GM12891 (cell line): Measurements from ENCODE around the gene PHYHD1.

ENCODE experiments used
- POLR2A ChIP-seq: IDR thresholded peaks from 2 replicates; pipeline ENCODE4 v1.6.1; 2011; ENCODE audit warnings: low read depth, low read length, control low read depth
- POLR2AphosphoS5 ChIP-seq: IDR thresholded peaks from 2 replicates; pipeline ENCODE4 v1.6.1; 2011; ENCODE audit warnings: low read depth, low read length, control low read depth

DNA sequence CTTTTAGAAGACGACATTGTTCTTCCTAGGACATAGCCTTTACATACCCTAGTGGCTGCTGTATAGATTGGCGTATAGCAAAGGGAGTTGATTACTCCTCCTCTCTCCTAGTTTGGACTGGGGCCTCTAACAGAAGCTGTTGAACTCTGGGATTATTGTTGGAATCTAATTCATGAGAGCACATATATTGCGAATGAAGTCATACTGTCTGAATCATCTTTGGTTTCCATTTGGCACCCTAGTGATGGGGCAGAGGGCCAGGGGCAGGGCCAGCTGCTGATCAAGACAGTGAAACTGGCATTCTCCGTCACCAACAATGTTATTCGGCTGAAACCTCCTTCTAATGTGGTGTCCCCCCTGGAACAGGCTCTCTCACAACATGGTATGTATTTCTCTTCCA is 67.0 kb downstream of the PHYHD1 start:
- TF ChIP-seq POLR2A (no peak), POLR2AphosphoS5 (no peak)
